CD4-positive, alpha-beta T cell (primary cell): Measurements from ENCODE around the gene PRRX2. TPM values are rescaled to one million over a fixed set of nuclear protein-coding genes. Genes with fewer than 3 reads are reported as not detected.

Experiments
- ATAC-seq: fragments of 200-7000 bp; cut with Tn5 transposase; one replicate; pipeline ENCODE4 v1.10.0; 2022; ENCODE audit warnings: mild to moderate bottlenecking; ENCODE audit not compliant: poor library complexity
- CTCF ChIA-PET: fragments of 350-600 bp; sonication (Branson Sonifier 250); formaldehyde crosslinking; loops from one replicate; lab custom pipeline; 2021; ENCODE audit warnings: antibody characterized with exemption, inconsistent platforms; lab: Charles Lee
- POLR2A ChIA-PET: fragments of 350-600 bp; sonication (Branson Sonifier 250); formaldehyde crosslinking; loops from one replicate; lab custom pipeline; 2021; ENCODE audit warnings: antibody characterized with exemption, inconsistent platforms; lab: Charles Lee
- DNase-seq, 14 experiments: peaks; one replicate each; pipeline ENCODE4 v3.0.0-alpha.2; 2013 to 2020; ENCODE audit warnings: mixed read lengths in 2 of 14
- H3K27ac ChIP-seq, 2 donors: one replicate each; pipeline versions ENCODE4 v1.5.1 to v1.7.0; 2013; ENCODE audit warnings: low read length in 2 of 2, low read depth in 1 of 2, mild to moderate bottlenecking in 1 of 2
- H3K27me3 ChIP-seq, 2 experiments: 1 replicate in 1 of 2; 2 replicates in 1 of 2; pipeline versions ENCODE4 v1.6.1 to v1.7.0; 2013; ENCODE audit warnings: low read length in 2 of 2, control low read depth in 1 of 2, mild to moderate bottlenecking in 1 of 2, moderate library complexity in 1 of 2; ENCODE audit not compliant: insufficient read depth in 2 of 2, control insufficient read depth in 1 of 2
- H3K36me3 ChIP-seq: one replicate; pipeline ENCODE4 v1.6.1; 2013; ENCODE audit warnings: low read length, control low read depth; ENCODE audit not compliant: insufficient read depth
- H3K4me1 ChIP-seq: one replicate; pipeline ENCODE4 v1.6.1; 2013; ENCODE audit warnings: low read length, control low read depth; ENCODE audit not compliant: insufficient read depth
- H3K4me3 ChIP-seq: one replicate; pipeline ENCODE4 v1.5.1; 2013; ENCODE audit warnings: mild to moderate bottlenecking, low read length, moderate library complexity
- H3K9me3 ChIP-seq, 2 experiments: 1 replicate in 1 of 2; 2 replicates in 1 of 2; pipeline versions ENCODE4 v1.6.1 to v1.7.0; 2013; ENCODE audit warnings: low read length in 2 of 2, mild to moderate bottlenecking in 2 of 2, control low read depth in 1 of 2, moderate library complexity in 1 of 2; ENCODE audit not compliant: control insufficient read depth in 1 of 2, insufficient read depth in 1 of 2
- H3K27ac Mint-ChIP-seq: one replicate; pipeline ENCODE4 v1.8.0; 2020; ENCODE audit warnings: mixed read lengths
- H3K27me3 Mint-ChIP-seq: one replicate; pipeline ENCODE4 v1.8.0; 2021; ENCODE audit warnings: mixed read lengths
- H3K36me3 Mint-ChIP-seq: one replicate; pipeline ENCODE4 v1.8.0; 2021; ENCODE audit warnings: low read depth, mixed read lengths
- H3K4me1 Mint-ChIP-seq: one replicate; pipeline ENCODE4 v1.8.0; 2021; ENCODE audit warnings: low read depth, mixed read lengths
- H3K4me3 Mint-ChIP-seq: one replicate; pipeline ENCODE4 v1.8.0; 2020; ENCODE audit warnings: mild to moderate bottlenecking, mixed read lengths
- H3K9me3 Mint-ChIP-seq: one replicate; pipeline ENCODE4 v1.8.0; 2020; ENCODE audit warnings: mixed read lengths
- CTCF ChIP-seq: fragments of 200-600 bp; IDR thresholded peaks from one replicate; pipeline ENCODE4 v1.8.0; 2022; ENCODE audit warnings: antibody characterized with exemption, mild to moderate bottlenecking
- intact Hi-C, 2 experiments: fragments of 100-400 bp; cut with DNase I in 1 of 2; cut with micrococcal nuclease in 1 of 2; formaldehyde crosslinking; loops; one replicate each; pipeline versions ENCODE4 v1.15.1 to v1.9.0; 2023 to 2025; cut with DNase I, micrococcal nuclease
- total RNA-seq, 174 experiments: library from RNA in 2 of 174; stranded (reverse) in 2 of 174; gene quantifications; one replicate each; pipeline ENCODE4 v1.2.3 and lab custom pipeline; 2021 to 2026

PRRX2 gene
- total RNA-seq, 2 experiments from 2014 or later, result not detected

- Mint-ChIP-seq H3K9me3 (no peaks in the 10 kb centered on the region), H3K36me3 (no peaks in the 10 kb centered on the region), H3K4me3 (no peak overlapping the region), H3K27ac (no peak overlapping the region), H3K4me1 (no peaks in the 10 kb centered on the region), H3K27me3 (peaks cover 4% of the 10 kb centered on the region)
- Histone ChIP-seq H3K27me3 (peaks cover 0 to 4% of the 10 kb centered on the region in 2 experiments), H3K4me3 (no peak overlapping the region), H3K4me1 (peaks cover 16% of the 10 kb centered on the region), H3K36me3 (no peaks in the 10 kb centered on the region), H3K9me3 (no peaks in the 10 kb centered on the region), H3K27ac (no peak overlapping the region)
- intact Hi-C loops, result loop anchor here in 1 of 2 experiments (5.0 kb wide), 3 partner anchors 93 to 598 kb away; partner anchors contain the start of gene ASB6
- no peak for ATAC-seq
- no peak for TF ChIP-seq CTCF
- DNase-seq, result no peak
- ChIA-PET POLR2A (no interaction called here), CTCF (no interaction called here)
Measured at GRCh38 chr9:129735546-129735945, 70.1 kb downstream of the PRRX2 start.

- CTCF ChIA-PET, result no interaction called here
- Mint-ChIP-seq H3K4me1 (no peaks in the 10 kb centered on the region), H3K27me3 (peaks cover 4% of the 10 kb centered on the region), H3K36me3 (no peaks in the 10 kb centered on the region), H3K9me3 (no peaks in the 10 kb centered on the region), H3K27ac (no peak overlapping the region), H3K4me3 (no peak overlapping the region)
- POLR2A ChIA-PET, result no interaction called here
- Histone ChIP-seq H3K36me3 (no peaks in the 10 kb centered on the region), H3K27ac (no peak overlapping the region), H3K9me3 (no peaks in the 10 kb centered on the region), H3K4me3 (no peak overlapping the region), H3K27me3 (peaks cover 0 to 4% of the 10 kb centered on the region in 2 experiments), H3K4me1 (peaks cover 16% of the 10 kb centered on the region)
- no peak for DNase-seq
- no peak for TF ChIP-seq CTCF
- intact Hi-C loops, result loop anchor here in 1 of 2 experiments (5.0 kb wide), 3 partner anchors 94 to 599 kb away; partner anchors contain the start of gene ASB6
- no peak for ATAC-seq
Measured at GRCh38 chr9:129736334-129736733, 70.9 kb downstream of the PRRX2 start.

- intact Hi-C loops, result loop anchor here (1.0 to 5.0 kb wide), 7 partner anchors 46 to 600 kb away; partner anchors contain the start of gene ASB6 (in 1 of the 2)
- TF ChIP-seq CTCF, result peak; percentile 96
- H3K36me3 Mint-ChIP-seq, result no peaks in the 10 kb centered on the region
- H3K9me3 Mint-ChIP-seq, result no peaks in the 10 kb centered on the region
- Histone ChIP-seq H3K4me1 (peaks cover 16% of the 10 kb centered on the region), H3K36me3 (no peaks in the 10 kb centered on the region), H3K9me3 (no peaks in the 10 kb centered on the region), H3K27me3 (peaks cover 0 to 4% of the 10 kb centered on the region in 2 experiments), H3K27ac (peak overlapping the region; percentile 13 to 59), H3K4me3 (peak overlapping the region; percentile 76)
- ChIA-PET POLR2A (interaction anchor here (0.5 to 2.4 kb wide), 15 partner anchors 11 to 624 kb away, joined by 3 to 17 read pairs (median 4); partner anchors contain the start of genes NTMT1 and TOR1B), CTCF (interaction anchor here (0.6 to 2.6 kb wide), 22 partner anchors 8 to 606 kb away, joined by 3 to 24 read pairs (median 4); partner anchors contain the start of gene PTGES)
- H3K27ac Mint-ChIP-seq, result peak overlapping the region; percentile 24
- no peaks in the 10 kb centered on the region for H3K4me1 Mint-ChIP-seq
- H3K27me3 Mint-ChIP-seq, result peaks cover 4% of the 10 kb centered on the region
- ATAC-seq (peak; percentile 92), DNase-seq (peak; percentile 76 to 93 (median 85))
- H3K4me3 Mint-ChIP-seq, result peak overlapping the region; percentile 69
Measured at GRCh38 chr9:129737479-129738274, 72.2 kb downstream of the PRRX2 start.
